GM19023 (cell line): ENCODE results near the gene PCDHGA7.
A peak's percentile ranks its signal among the peaks of the same experiment; 100 is the strongest.
"Not testable (repeated sequence)": the region's sequence is repeated elsewhere in the genome, so short reads cannot be mapped to it uniquely, and the experiment has no call there.

ENCODE experiments used
- ATAC-seq: cut with Tn5 transposase; IDR thresholded peaks from one replicate; pipeline ENCODE4 v1.9.1; 2021; ENCODE audit warnings: mild to moderate bottlenecking, moderate library complexity; ENCODE audit not compliant: unreplicated experiment

The PCDHGA7 gene

GRCh38 chr5:141397756-141398551 lies 15.4 kb downstream of the PCDHGA7 start, which contains the start of gene PCDHGB5:
Gene PCDHGB5, plus strand, starts transcription at chr5:141397947. Its CDS starts 181 bp downstream, at chr5:141398128.
- ATAC-seq: peak; percentile 88

GRCh38 chr5:141398608-141399007 lies 16.1 kb downstream of the PCDHGA7 start:
- no peak for ATAC-seq

- ATAC-seq: no peak
Measured at GRCh38 chr5:141399555-141400258, 17.2 kb downstream of the PCDHGA7 start.

GRCh38 chr5:141402553-141403243 lies 20.2 kb downstream of the PCDHGA7 start, which contains the start of gene PCDHGA9:
Gene PCDHGA9, plus strand, starts transcription at chr5:141402778. Its CDS starts 175 bp downstream, at chr5:141402953.
- ATAC-seq: no peak

GRCh38 chr5:141403387-141403786 lies 20.8 kb downstream of the PCDHGA7 start:
- no peak for ATAC-seq

GRCh38 chr5:141407790-141408505 lies 25.4 kb downstream of the PCDHGA7 start, which contains the start of gene PCDHGB6:
Gene PCDHGB6, plus strand, starts transcription at chr5:141408021. Its CDS starts 182 bp downstream, at chr5:141408203.
- not testable (repeated sequence) for ATAC-seq

- no peak for ATAC-seq
Measured at GRCh38 chr5:141409598-141410306, 27.2 kb downstream of the PCDHGA7 start.

GRCh38 chr5:141411575-141411974 lies 29.0 kb downstream of the PCDHGA7 start:
- no peak for ATAC-seq

- peak; percentile 62 for ATAC-seq
Measured at GRCh38 chr5:141412854-141413539, 30.5 kb downstream of the PCDHGA7 start, which contains the start of gene PCDHGA10. Gene PCDHGA10, plus strand, starts transcription at chr5:141412987. Its CDS starts 189 bp downstream, at chr5:141413176.

- ATAC-seq: no peak
Measured at GRCh38 chr5:141413540-141414069, 31.1 kb downstream of the PCDHGA7 start.

- not testable (repeated sequence) for ATAC-seq
Measured at GRCh38 chr5:141414548-141415274, 32.2 kb downstream of the PCDHGA7 start.

- ATAC-seq: not testable (repeated sequence)
Measured at GRCh38 chr5:141415275-141415618, 32.7 kb downstream of the PCDHGA7 start.

- peak; percentile 73 for ATAC-seq
Measured at GRCh38 chr5:141417494-141418172, 35.1 kb downstream of the PCDHGA7 start, which contains the start of gene PCDHGB7. Gene PCDHGB7, plus strand, starts transcription at chr5:141417677. Its CDS starts 183 bp downstream, at chr5:141417860.

- ATAC-seq: no peak
Measured at GRCh38 chr5:141419074-141419880, 36.7 kb downstream of the PCDHGA7 start.

- ATAC-seq: peak; percentile 46
Measured at GRCh38 chr5:141420855-141421488, 38.4 kb downstream of the PCDHGA7 start, which contains the start of gene PCDHGA11. Gene PCDHGA11, plus strand, starts transcription at chr5:141421051. Its CDS starts 177 bp downstream, at chr5:141421228.

GRCh38 chr5:141421489-141421855 lies 38.9 kb downstream of the PCDHGA7 start:
- ATAC-seq: no peak
